GM19043 (cell line): ENCODE results near the gene SULT4A1.

ENCODE experiments used
- ATAC-seq: cut with Tn5 transposase; IDR thresholded peaks from one replicate; pipeline ENCODE4 v1.9.1; 2021; ENCODE audit warnings: low read depth; ENCODE audit not compliant: unreplicated experiment

Gene SULT4A1

GRCh38 chr22:43814264-43814663 is 48.0 kb downstream of the SULT4A1 start:
- no peak for ATAC-seq

GRCh38 chr22:43812890-43813289 is 49.4 kb downstream of the SULT4A1 start:
- ATAC-seq = no peak

GRCh38 chr22:43812149-43812842 is 50.0 kb downstream of the SULT4A1 start, which contains the start of gene EFCAB6:
Gene EFCAB6, minus strand, starts transcription at chr22:43812305. Its CDS starts 29,987 bp downstream, at chr22:43782318.
- ATAC-seq = peak; percentile 86

GRCh38 chr22:43811777-43812148 is 50.5 kb downstream of the SULT4A1 start:
- no peak for ATAC-seq

GRCh38 chr22:43802897-43803495 is 59.3 kb downstream of the SULT4A1 start:
- ATAC-seq = no peak

GRCh38 chr22:43800970-43801369 is 61.3 kb downstream of the SULT4A1 start:
- ATAC-seq = no peak

GRCh38 chr22:43798492-43798891 is 63.8 kb downstream of the SULT4A1 start:
- ATAC-seq = no peak

- no peak for ATAC-seq
Measured at GRCh38 chr22:43796567-43796966, 65.7 kb downstream of the SULT4A1 start.

- ATAC-seq = no peak
Measured at GRCh38 chr22:43795320-43795719, 67.0 kb downstream of the SULT4A1 start.

- ATAC-seq = no peak
Measured at GRCh38 chr22:43792905-43793304, 69.4 kb downstream of the SULT4A1 start.

GRCh38 chr22:43789452-43789851 is 72.9 kb downstream of the SULT4A1 start:
- ATAC-seq = no peak

GRCh38 chr22:43783777-43784176 is 78.5 kb downstream of the SULT4A1 start:
- no peak for ATAC-seq

GRCh38 chr22:43782448-43782847 is 79.9 kb downstream of the SULT4A1 start:
- ATAC-seq = no peak

- ATAC-seq = no peak
Measured at GRCh38 chr22:43777286-43777685, 85.0 kb downstream of the SULT4A1 start.

- ATAC-seq = no peak
Measured at GRCh38 chr22:43776081-43776670, 86.1 kb downstream of the SULT4A1 start.
